Hepatic stellate cell (primary cell): Measurements from ENCODE around the gene CMPK2.
"Not testable (repeated sequence)": the region's sequence is repeated elsewhere in the genome, so short reads cannot be mapped to it uniquely, and the experiment has no call there.

ENCODE experiments used
- DNase-seq: peaks from one replicate; pipeline ENCODE4 v3.0.0; 2011; ENCODE audit warnings: low spot score

CMPK2 gene

DNA sequence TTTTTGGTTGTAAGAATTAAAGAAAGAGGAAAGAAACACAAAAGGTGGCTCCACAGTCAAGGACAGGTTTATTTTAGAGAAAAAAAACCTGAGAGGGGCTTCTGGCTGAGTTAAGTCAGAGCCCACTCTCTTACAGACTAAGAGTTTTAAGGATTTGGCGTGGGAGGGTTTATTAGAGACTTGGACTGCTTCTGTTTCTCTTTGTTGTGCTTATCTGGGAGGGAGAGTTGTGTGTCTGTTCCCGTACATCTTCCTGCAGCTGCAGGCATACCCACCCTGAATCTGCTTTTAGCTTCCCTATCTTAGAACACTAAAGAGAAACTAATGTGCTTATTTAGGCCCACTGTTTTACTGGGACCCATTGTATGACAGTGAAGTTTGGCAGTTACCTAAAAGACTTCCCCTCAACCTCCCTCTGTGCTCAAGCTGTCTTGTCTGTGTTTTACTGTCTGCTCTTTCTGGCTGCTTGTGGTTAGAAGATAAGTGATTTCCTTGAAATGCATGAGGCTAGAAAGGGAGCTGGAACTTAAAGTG is 14.6 kb upstream of the CMPK2 start:
- no peak for DNase-seq

DNA sequence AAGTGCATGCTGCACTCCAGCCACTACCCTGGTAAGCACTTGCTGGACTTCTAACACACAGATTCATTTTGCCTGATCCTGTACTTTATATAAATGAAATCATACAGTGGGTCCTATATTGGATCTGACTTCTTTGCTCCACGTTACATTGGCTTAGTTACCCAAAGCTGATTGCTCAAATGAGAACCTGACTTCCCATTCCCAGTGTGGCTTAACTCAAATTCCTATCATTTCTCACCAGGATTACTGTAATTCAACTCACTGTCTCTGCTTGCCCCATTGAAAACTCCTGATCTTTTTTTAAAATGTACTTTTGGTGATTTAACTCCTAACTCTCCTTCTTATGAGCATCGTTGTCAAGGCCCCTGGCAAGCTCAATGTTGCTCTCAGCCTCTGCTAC is 13.3 kb upstream of the CMPK2 start:
- no peak for DNase-seq

DNA sequence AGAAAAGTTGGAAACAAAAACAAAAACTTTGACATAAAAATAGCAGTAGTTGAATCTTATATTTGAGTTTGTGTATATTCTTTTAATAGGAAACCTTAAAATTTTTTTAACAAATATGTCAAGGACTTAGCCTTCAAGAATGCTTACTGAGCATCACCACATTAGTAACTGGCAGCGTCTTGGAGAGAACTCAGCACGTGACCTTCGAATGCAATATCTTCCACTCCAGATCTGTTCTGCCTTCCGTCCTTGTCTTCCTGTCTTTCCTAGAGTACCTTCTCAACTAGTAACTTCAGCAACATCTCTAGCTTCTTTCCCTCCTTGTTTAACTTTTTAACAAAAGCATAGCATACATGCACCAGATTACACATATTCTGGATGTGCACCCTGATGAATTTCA is 12.8 kb upstream of the CMPK2 start:
- no peak for DNase-seq

DNA sequence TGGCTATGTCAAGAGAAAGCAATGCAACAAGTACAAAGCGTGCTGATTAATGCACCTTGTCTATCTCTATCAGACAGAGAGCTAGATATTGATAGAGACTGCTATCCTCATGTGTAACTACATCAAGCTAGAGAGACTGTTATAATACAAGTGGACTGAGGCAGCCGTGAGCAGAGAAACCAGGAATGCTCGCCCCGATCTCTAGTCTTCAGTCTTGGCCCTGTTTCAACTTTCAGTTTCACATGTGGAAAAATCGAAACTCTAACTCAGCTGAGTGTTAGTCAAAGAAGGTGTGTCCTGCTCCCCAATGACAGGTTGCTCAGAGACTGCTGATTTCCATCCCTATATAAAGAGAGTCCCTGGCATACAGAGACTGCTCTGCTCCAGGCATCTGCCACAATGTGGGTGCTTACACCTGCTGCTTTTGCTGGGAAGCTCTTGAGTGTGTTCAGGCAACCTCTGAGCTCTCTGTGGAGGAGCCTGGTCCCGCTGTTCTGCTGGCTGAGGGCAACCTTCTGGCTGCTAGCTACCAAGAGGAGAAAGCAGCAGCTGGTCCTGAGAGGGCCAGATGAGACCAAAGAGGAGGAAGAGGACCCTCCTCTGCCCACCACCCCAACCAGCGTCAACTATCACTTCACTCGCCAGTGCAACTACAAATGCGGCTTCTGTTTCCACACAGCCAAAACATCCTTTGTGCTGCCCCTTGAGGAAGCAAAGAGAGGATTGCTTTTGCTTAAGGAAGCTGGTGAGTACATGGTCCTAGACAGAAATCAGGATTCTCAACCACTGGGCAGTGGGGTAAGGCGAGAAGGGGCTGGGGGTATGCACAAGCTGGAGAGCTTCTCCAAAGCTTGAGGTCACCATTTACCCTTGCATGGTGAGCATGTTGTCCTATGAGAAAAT is 11.9 kb upstream of the CMPK2 start, which contains the start of gene RSAD2:
Gene RSAD2, plus strand, starts transcription at position 376 of the 903 bp plus-strand sequence. Its CDS starts 24 bp downstream, at position 400.
- no peak for DNase-seq

DNA sequence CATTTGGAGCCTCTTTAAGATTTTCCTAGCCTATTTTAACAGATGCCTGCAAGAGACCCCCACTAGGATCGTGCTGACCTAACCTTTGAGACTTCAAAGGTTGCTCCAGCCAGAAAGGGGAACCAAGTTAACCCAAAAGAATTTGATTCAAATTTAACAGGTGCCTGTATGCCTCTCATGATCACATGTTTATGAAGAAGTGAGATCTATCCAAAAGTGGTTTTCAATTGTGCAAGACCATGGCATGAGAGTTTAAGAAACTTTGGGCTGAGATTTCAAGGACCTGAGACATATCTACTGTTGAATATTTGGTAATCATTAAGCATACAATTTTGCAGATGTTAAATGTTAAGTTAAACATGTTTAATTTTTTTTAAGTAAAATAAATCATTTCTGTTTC is 10.6 kb upstream of the CMPK2 start:
- no peak for DNase-seq

DNA sequence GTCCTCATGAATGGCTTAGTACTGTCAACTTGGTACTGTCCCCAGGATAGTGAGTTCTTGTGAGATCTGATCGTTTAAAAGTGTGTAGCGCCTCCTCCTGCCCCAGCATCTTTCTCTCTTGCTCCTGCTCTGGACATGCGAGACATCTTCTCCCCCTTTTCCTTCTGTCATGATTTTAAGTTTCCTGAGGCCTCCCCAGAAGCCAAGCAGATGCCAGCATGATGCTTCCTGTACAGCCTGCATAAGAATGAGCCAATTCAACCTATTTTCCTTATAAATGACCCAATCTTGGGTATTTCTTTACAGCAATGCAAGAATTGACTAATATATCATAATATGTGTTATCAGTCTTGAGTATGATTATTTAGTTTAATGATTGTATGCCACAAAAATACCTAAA is 8.3 kb upstream of the CMPK2 start:
- DNase-seq = no peak

DNA sequence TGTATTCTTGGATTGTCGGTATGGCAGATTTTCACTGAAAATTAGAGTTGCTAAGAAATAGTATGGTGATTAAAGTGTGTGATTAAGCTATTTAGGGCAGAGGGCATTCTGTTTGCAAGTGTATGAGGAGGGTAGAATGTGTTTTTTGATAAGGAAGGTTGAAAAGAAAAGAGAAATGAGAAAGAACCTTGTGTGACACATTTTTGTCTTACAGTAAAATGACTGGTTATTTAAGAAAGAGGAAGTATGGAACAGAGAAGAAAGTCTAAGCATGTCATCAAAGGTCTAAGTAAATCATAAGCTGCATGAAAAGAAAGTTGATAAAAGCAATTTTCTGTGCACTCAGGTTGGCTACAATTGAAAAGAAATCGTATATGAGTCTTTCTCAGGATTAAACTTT is 6.7 kb upstream of the CMPK2 start:
- DNase-seq = no peak

DNA sequence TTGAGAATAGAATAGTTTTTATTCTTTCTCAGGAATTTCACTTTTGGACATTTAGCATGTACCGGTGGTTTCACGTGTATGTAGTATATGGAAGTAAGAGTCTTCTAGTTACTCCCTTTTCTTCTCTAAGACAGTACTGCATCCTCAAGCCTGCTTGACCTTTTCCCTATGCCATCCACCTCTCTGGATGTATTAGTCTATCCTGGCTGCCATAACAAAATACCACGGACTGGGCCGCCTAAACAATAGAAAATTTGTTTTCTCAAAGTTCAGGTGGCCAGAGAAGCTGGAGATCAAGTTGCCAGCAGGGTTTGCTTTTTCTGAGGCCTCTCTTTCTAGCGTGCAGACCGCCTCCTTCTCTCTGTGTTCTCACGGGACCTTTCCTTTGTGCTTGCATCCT is 1.3 kb upstream of the CMPK2 start:
- no peak for DNase-seq

DNA sequence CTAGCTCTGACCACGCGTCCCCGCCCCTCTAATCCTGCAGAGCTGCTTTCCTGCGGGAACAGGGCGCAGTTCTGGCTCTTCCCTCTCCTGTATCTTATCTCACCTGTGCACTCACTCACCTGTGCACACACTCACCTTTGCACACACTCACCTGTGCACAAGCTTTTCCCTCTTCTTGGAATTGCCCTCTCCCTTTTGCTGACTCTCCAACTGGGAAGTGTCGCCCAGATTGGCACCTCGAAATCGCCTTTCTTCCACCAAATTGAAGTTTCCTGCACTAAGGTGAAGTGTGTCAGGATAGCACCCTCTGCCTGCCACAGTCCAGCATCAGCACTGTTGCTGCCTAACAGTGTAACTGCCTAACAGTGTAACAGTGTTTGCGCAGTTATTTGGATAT is 566 bp upstream of the CMPK2 start:
- no peak for DNase-seq

DNA sequence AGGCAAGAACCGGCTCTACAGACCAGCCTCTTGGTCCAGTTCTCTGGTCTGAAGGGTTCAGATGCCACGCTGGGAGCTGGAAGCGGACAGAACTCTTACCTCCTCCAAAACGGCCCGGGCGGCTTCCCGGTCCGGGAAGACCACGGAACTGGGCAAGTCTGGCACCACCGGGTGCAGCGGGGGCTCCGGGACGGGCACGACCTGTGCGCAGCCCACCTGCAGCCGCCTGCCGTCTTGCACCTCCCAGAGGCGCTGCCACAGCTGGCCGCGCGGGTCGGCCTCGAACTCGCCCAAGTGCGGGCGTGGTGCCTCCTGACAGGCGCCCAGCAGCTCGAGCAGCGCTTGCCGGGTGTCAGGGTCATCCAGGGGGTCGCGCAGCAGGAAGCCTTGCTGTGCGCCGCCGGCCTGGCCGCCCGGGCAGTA is 773 bp downstream of the CMPK2 start:
- DNase-seq = no peak

DNA sequence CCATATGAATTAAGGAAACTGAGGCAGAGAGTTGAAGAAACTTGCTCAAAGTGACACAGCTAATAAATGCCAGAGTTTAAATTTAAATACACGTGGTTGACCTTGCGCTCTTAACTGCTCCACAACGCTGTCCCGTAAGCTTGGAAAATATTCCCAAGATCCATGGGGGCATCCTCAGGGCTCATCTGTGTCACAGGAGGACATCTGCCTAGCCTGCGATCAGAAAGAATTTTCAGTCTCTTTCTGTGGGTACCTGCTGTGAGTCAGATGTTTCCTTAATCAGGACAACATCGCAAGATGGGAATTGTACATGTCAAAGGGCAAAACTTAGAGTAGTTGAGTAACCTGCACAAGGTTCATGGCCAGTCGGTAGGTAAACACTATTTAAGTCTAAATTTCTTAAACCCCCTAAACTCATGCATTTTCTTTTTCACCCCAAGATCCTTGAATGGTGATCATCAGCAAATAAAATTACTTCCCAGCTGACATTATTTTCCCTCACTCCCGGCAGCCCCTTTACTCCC is 1.4 kb downstream of the CMPK2 start:
- no peak for DNase-seq

DNA sequence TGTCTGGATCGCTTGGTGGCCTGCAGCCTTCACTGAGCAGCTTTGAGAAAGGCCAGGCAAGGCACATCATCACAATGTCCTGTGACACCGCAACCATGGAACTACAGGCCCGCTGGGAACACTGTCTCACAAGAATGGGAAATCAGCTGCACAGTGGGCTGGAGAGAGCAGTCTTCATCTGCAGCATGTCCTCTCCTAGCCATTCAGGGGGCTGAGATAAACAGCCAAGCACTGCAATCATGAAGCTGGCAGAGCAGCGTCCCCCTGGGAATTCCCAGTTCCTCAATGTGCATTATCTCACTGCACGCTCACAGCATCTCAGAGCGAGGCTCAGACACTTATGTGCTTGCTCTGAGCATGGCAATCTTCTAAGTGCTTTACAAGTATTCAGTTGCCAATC is 1.9 kb downstream of the CMPK2 start:
- no peak for DNase-seq

DNA sequence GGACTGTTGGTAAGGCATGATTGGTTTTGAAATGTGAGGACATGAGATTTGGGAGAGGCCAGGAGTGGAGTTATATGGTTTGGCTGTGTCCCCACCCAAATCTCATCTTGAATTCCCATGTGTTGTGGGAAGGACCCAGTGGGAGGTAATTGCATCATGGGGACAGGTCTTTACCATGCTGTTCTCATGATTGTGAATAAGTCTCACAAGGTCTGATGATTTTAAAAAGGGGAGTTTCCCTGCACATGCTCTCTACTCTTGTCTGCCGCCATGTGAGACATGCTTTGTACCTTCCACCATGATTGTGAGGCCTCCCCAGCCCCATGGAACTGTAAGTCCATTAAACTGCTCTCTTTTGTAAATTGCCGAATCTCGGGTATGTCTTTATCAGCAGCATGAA is 5.4 kb downstream of the CMPK2 start:
- DNase-seq = no peak

DNA sequence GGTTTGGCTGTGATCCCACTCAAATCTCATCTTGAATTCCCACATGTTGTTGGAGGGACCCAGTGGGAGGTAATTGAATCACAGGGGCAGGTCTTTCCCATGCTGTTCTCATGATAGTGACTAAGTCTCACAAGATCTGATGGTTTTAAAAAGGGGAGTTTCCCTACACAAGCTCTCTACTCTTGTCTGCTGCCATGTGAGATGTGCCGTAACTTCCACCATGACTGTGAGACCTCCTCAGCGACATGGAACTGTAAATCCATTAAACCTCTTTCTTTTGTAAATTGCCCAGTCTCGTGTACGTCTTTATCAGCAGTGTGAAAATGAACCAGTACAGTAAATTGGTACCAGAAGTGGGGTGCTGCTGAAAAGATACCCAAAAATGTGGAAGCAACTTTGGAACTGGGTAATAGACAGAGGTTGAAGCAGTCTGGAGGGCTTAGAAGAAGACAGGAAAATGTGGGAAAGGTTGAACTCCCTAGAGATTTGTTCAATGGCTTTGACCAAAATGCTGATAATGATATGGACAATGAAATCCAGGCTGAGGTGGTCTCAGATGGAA is 7.2 kb downstream of the CMPK2 start:
- not testable (repeated sequence) for DNase-seq

DNA sequence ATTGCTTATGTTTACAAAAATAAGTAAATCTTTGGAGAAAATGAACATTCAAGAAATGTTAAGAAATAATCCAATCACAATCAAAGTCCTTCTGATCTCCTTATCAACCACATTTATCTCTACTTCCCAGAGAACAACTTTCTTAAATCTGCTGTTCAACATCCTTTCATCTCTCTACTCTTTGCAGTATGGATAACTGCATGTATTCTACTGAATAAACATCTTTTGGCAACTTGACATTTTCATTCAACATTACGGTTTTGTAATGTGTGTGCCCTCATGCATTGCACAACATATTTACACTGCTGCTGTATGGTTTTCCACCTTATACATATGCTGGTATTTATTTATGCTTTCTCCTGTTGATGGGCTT is 9.2 kb downstream of the CMPK2 start:
- DNase-seq = no peak

DNA sequence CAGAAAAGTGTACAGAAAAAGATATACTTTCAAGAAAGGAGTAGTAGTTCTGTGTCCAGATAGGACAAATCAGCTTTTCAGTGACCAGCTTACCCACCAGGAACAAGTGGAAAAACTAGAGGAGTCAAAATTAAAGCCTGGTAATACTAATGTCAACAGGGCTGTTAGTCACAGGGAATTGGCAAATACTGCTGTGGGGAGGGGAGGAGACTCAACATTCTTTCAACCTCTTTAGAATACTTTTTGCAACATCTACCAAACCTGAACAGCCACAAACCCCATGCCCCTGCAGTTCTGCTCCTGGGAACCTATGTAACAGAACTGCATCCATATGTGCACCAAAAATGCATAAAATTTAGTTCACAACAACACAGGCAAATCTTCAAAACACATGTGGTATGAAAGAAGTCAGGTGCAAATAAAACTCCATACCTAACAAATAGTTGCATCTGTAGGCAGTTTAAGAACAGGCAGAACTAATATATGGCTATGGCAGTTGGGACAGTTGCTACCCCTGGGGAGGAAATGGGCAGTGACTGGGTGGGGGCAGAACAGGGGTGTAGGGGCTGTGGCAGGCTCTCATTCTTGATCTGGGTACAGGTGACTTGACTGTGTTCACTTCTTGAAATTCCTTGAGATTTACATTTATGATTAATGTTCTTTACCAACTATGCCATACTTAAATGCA is 9.7 kb downstream of the CMPK2 start:
- DNase-seq = no peak

DNA sequence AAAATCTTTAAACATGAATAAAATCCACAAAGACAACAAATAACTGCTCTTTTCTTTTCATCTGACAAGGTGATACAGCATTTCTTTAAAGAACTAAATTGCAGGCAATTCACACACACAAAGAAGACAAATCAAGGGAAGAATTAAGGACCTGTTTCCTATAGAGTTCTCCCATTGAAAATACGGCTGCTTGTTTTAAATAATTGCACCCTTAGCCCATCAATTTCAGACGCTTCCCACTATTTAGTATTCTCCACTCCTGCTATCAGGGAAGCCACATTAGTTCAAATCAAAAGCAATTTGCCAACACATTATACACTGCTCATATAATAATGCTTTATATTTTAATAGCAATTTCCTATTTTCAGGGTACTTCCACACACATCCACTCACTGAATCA is 11.3 kb downstream of the CMPK2 start:
- no peak for DNase-seq

DNA sequence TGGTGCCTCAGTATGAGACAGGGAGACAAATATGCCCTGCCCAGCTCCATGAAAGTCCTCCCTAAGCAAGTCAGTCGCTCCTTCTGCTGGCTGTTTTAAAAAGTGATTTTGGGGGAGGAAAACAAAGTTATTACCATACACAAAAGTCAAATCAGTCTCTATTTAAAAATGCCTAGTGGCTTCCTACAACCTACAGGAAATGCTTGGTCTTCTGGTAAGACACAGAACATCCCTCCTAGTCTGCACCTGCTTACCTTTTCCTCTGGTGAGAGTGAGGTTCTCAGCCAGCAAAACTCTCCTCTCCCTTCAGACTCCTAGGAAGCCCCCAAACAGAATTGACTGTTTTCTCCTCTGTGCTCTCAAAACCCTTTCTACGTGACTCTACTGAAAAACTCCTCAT is 13.5 kb downstream of the CMPK2 start:
- DNase-seq = no peak

DNA sequence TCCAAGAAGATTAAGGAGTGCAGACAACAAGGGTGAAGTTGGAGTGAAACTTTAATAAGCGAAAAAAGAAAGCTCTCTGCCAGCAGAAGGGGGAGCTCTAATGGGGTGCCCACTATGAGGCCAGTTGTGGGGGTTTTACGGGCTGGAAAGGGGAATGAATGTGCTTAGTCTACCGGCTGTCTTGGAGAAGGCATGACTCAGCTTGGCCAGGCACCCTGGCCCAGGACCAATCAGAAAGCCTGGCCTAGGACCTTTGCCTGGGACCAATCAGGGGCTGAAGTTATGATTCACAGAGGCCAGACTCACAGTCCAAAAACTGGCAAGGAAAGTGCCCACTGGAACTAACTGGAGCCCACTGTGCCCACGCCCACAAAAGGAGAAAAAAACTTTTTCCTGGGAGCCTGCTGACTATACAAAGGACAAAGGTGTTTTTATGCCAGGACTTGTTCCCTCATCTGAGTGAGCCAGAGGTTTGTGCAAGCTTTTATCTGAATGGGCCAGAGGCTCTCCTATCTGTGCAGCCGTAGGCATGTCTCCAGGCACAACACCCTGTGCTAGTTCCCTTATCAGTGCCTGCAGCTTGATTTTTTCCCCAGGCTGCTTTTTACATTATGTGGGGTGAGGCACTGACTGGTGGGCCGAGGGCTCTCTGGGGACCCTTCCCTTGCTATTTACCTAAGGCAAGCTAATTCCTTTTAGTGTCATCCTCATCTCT is 18.6 kb downstream of the CMPK2 start:
- DNase-seq = no peak

DNA sequence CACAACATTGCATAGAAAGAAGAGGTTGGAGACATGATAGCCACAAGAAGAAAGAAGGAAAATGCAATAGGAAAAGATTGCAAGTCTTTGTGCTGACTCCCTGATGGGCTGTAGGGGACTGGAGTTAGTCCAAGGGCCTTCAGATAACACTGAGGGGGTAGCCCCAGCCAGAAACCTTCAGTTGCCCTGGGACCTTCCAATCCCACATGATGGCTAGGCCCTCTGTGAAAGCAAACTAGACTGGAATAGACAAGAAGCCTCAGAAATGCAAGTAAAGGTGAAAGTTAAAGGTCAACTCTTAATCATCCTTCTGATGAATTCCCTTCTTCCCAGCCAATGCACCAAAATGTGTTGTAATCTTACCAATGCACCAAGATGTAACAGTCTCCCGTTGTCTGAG is 19.2 kb downstream of the CMPK2 start:
- DNase-seq = no peak

DNA sequence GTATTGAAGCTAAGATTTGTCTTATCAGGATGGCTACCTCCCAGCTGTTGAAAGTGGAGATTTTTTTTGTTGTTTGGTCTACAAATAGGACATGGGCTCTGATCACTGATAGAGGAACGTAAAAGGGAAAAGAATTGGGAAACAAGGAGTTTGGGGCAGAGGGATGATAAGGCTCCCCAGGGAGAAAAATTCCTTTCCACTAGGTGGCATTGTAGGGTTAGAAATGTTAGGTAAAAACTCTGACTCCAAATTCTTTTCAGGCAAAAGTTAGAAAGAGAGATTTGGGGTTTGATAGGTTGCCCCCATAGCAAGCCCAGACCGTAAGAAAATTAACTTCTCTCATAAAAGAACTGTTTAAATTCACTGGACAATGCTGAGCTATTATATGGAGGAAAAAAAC is 19.8 kb downstream of the CMPK2 start:
- no peak for DNase-seq

DNA sequence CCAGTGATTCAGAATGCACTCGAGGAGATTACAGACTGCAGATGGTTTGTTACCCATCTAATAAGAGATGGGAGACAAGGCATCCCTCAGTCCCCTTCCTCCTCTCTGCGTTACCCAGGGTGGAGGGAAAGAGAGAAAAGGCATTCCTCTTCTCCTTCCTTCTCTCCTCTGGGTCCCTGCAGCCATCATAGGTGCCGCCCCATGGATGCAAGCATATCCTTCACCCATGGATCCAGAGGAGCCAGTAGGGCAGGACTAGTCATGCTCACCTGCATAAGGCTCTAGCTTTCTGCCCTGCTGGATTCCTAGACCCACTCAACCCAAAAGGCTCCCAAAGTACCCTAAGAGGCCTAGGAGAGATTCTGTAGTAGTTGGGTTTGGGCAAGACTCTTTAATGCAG is 20.4 kb downstream of the CMPK2 start:
- DNase-seq = no peak
